ENCODE results near the gene POLD2.

The POLD2 gene

GRCh38 chr7:44147026-44147991, 24.0 kb upstream of the POLD2 start:
- TF ChIP-seq, protein P1, sequence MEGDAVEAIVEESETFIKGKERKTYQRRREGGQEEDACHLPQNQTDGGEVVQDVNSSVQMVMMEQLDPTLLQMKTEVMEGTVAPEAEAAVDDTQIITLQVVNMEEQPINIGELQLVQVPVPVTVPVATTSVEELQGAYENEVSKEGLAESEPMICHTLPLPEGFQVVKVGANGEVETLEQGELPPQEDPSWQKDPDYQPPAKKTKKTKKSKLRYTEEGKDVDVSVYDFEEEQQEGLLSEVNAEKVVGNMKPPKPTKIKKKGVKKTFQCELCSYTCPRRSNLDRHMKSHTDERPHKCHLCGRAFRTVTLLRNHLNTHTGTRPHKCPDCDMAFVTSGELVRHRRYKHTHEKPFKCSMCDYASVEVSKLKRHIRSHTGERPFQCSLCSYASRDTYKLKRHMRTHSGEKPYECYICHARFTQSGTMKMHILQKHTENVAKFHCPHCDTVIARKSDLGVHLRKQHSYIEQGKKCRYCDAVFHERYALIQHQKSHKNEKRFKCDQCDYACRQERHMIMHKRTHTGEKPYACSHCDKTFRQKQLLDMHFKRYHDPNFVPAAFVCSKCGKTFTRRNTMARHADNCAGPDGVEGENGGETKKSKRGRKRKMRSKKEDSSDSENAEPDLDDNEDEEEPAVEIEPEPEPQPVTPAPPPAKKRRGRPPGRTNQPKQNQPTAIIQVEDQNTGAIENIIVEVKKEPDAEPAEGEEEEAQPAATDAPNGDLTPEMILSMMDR (IDR thresholded peaks at IDR 0.05; ENCODE audit: low read depth, low read length, missing control alignments) = no peak
- H3K4me3 ChIP-seq (replicated peaks; ENCODE audit: low read depth, low read length) = no peak overlapping the region
- no peak for DNase-seq (ENCODE audit: extremely low read depth, low read depth)

GRCh38 chr7:44145969-44146911, 22.9 kb upstream of the POLD2 start:
- TF ChIP-seq, protein P1 (IDR thresholded peaks at IDR 0.05; ENCODE audit: low read depth, low read length, missing control alignments) = no peak
- no peak for DNase-seq (ENCODE audit: extremely low read depth, low read depth)
- peak overlapping the region; percentile 37 for H3K4me3 ChIP-seq (replicated peaks; ENCODE audit: low read depth, low read length)

- TF ChIP-seq, protein P1 (IDR thresholded peaks at IDR 0.05; ENCODE audit: low read depth, low read length, missing control alignments) = no peak
- H3K4me3 ChIP-seq (replicated peaks; ENCODE audit: low read depth, low read length) = peak overlapping the region; percentile 37
- no peak for DNase-seq (ENCODE audit: extremely low read depth, low read depth)
Measured at GRCh38 chr7:44145479-44145968, 22.2 kb upstream of the POLD2 start.

DNA sequence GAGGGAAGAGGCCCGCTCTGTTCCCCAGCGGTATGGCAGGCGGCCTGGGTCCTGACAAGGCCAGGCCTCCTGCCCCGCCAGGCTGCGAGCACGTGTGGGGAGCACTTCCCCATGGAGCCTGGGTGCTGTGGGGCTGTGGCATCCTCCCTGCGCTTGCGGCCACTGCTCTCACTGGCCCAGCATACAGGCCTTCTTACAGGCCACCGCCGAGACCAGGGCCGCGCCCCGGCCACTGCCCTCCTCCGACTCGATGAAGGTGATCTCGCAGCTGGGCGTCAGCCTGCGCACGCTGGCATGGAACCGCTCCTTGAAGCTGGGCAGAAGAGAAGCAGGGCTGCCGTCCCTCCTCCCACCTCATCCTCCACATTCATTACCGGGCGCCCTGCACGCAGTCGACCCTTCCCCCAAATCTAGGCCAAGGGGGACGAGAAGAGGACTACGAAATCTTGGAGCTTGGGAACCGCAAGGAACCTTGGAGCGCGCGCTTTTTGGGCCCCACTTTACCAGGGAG, 21.7 kb upstream of the POLD2 start:
- DNase-seq (ENCODE audit: extremely low read depth, low read depth) = no peak
- TF ChIP-seq, protein P1 (IDR thresholded peaks at IDR 0.05; ENCODE audit: low read depth, low read length, missing control alignments) = no peak
- H3K4me3 ChIP-seq (replicated peaks; ENCODE audit: low read depth, low read length) = peak overlapping the region; percentile 37; the same call in 1 of the 2 replicates

DNA sequence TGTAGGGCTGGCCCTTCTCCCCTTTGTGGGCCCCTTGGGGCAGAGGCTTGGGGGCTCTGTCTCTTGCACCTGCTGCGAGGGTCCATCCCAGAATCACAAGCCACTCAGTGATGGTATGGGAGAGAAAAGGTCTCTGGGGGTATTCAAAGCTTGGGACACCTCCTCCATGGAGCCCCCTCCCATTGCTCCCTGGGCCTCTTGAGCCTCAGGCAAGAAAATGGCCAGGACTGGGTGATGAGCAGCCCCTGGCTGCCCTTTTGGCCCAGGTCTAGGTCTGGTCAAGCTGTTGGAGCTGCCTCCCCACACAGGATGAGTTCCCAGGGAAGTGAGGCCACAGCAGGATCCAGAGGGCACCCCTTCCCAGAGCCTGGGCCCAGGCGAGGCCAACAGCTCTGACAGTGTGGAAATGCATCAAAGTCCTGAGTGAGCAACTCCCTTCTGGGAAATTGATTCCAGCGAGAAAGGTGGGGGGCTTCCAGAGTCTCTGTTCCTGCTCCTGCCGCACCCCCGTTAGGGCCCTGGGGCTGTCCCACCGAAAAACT, 21.1 kb upstream of the POLD2 start:
- no peak for DNase-seq (ENCODE audit: extremely low read depth, low read depth)
- TF ChIP-seq, protein P1 (IDR thresholded peaks at IDR 0.05; ENCODE audit: low read depth, low read length, missing control alignments) = no peak
- H3K4me3 ChIP-seq (replicated peaks; ENCODE audit: low read depth, low read length) = no peak overlapping the region

- DNase-seq (ENCODE audit: extremely low read depth, low read depth) = no peak
- H3K4me3 ChIP-seq (replicated peaks; ENCODE audit: low read depth, low read length) = no peak overlapping the region
- TF ChIP-seq, protein P1 (IDR thresholded peaks at IDR 0.05; ENCODE audit: low read depth, low read length, missing control alignments) = no peak
Measured at GRCh38 chr7:44143646-44144250, 20.4 kb upstream of the POLD2 start.
